Stimulated activated CD4-positive, alpha-beta T cell treated with anti-CD3 and anti-CD28 coated beads, Interleukin-12 subunit alpha, Interleukin-12 subunit beta, amount 100 ng/mL, for 24 hours (primary cell): ENCODE measurements around the gene PEX7.
"Not testable (repeated sequence)": the region's sequence is repeated elsewhere in the genome, so short reads cannot be mapped to it uniquely, and the experiment has no call there.

ENCODE experiments used
- DNase-seq, 2 experiments: peaks; one replicate each; pipeline ENCODE4 v3.0.0-alpha.2; 2020; ENCODE audit warnings: low read depth in 2 of 2

The PEX7 gene

DNA sequence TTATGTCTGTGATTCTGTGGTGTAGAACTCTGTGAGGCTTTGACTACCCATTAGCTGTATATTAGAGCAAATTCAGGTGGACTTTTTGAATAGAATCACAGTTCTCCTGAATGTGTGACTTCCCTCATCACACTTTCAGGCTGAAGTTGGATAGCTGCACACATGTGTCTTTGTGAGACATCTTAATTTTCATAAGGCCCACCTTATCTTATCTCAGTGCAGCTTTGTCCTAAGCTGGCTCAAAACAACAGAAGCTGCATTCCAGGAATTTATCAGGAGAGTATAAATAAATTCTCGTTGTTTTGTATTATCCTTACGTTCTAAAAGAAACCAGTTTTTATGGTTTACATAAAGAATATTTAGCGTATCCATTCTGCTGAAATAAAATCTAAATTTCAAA is 73.5 kb downstream of the PEX7 start:
- DNase-seq: no peak

- DNase-seq: no peak
Observed at GRCh38 chr6:136897071-136897470, 74.7 kb downstream of the PEX7 start.

DNA sequence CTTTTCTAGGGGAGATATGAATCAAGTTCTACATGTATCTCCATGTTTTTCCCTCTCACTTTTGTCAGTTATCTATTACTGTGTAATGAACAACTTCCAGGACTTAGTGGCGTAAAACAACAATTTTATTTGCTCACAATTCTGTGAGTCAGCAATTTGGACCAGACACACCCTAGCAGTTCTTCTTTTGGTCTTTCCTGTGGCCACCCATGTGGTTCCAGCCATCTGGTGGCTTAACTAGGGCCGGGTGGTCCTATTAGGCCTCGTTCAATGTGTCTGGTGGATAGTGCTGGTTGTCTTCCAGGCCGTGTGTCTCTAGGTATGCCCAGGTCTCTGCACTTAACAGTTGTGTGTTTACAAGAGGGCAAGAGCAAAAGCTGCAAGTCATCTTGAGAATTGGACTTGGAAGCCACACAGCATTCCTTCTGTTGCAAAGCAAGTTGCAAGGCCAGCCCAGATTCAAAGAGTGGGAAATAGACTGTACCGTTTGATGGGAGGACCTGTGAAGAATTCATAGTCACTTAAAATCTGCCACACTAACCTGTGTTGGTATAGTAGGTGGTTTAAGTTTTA is 78.9 kb downstream of the PEX7 start:
- DNase-seq: no peak

GRCh38 chr6:136904477-136904876 is 82.1 kb downstream of the PEX7 start:
- DNase-seq: not testable (repeated sequence)

DNA sequence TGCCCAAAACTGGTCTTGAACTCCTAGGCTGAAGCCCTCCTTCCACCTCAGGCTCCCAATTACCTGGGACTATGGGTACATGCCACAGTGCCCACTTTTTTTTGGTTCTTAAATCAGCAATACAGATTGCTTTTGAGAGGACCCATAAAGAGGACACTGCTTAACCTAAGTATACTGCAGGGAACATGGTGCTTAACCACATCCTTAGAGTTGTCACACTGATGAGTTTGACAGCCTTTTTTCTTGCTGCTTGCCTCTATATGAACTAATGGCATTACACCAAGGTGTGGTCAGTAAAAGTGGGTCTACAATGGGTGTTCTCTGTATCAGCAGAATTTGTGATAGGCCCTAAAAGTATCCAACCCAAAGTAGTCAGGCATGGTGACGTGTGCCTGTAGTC is 92.6 kb downstream of the PEX7 start:
- no peak for DNase-seq

DNA sequence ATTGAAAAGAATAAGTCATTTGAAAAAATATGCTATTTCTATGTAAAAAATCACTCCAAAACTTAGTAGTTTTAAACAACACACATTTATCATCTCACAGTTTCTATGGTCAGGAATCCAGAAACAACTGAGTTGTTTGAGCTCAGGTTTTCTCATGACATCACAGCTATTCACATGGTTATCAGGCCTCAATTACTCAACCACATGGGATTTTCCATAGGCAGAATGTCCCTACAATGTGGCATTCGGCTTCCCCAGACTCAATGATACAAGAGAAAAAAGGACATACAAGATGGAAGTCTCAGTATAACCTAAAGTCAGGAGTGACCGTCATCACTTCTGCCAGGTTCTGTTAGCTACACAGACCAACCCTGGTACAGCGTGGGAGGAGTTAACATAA is 96.3 kb downstream of the PEX7 start:
- no peak for DNase-seq

GRCh38 chr6:136920216-136920615 is 97.8 kb downstream of the PEX7 start:
- no peak for DNase-seq

- peak in 1 of 2 experiments; percentile 33 for DNase-seq
Observed at GRCh38 chr6:136920671-136921380, 98.4 kb downstream of the PEX7 start.

GRCh38 chr6:136921381-136921935 is 99.1 kb downstream of the PEX7 start:
- no peak for DNase-seq

DNA sequence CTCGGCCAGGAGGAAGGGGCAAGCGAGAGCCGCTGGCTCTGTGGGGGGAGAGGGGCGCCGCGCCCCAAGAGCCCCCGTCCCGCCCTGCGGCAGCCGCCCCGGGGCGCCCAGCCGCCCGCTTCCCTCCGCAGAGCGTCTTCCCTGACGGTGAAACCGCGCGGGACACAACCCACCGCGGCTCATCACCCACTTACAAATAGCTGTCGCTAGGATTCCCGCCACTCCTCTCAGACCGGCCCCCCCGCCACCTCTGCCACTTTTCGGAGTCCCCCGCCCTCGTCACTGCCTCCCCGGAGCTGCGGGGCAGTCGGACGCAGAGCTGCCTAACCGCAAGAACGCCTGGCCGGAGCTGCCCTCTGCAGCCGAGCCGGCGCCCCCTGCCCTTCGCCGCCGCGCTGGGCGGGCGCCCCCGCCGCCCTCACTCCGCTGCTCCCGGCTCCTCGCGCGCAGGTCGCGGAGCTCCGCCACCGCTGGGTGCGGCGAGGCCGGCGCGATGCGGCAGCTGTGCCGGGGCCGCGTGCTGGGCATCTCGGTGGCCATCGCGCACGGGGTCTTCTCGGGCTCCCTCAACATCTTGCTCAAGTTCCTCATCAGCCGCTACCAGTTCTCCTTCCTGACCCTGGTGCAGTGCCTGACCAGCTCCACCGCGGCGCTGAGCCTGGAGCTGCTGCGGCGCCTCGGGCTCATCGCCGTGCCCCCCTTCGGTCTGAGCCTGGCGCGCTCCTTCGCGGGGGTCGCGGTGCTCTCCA is 99.7 kb downstream of the PEX7 start, which contains the start of gene SLC35D3:
SLC35D3 (plus strand) TSS at position 366 of the 749 bp plus-strand sequence; CDS start at position 494, 128 bp downstream.
- DNase-seq: no peak

- DNase-seq: no peak
Observed at GRCh38 chr6:136922685-136923006, 100.3 kb downstream of the PEX7 start.

GRCh38 chr6:136923116-136923953 is 100.9 kb downstream of the PEX7 start:
- DNase-seq: no peak

DNA sequence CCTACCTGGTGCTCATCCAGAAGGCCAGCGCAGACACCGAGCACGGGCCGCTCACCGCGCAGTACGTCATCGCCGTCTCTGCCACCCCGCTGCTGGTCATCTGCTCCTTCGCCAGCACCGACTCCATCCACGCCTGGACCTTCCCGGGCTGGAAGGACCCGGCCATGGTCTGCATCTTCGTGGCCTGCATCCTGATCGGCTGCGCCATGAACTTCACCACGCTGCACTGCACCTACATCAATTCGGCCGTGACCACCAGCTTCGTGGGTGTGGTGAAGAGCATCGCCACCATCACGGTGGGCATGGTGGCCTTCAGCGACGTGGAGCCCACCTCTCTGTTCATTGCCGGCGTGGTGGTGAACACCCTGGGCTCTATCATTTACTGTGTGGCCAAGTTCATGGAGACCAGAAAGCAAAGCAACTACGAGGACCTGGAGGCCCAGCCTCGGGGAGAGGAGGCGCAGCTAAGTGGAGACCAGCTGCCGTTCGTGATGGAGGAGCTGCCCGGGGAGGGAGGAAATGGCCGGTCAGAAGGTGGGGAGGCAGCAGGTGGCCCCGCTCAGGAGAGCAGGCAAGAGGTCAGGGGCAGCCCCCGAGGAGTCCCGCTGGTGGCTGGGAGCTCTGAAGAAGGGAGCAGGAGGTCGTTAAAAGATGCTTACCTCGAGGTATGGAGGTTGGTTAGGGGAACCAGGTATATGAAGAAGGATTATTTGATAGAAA is 101.7 kb downstream of the PEX7 start:
- DNase-seq: no peak

- DNase-seq: no peak
Observed at GRCh38 chr6:136926383-136926782, 104.0 kb downstream of the PEX7 start.

- DNase-seq: no peak
Observed at GRCh38 chr6:136927292-136927691, 104.9 kb downstream of the PEX7 start.

GRCh38 chr6:136930528-136930927 is 108.1 kb downstream of the PEX7 start:
- DNase-seq: no peak

- no peak for DNase-seq
Observed at GRCh38 chr6:136932599-136932998, 110.2 kb downstream of the PEX7 start.

- DNase-seq: no peak
Observed at GRCh38 chr6:136945072-136945471, 122.7 kb downstream of the PEX7 start.

GRCh38 chr6:136945711-136946121 is 123.3 kb downstream of the PEX7 start:
- no peak for DNase-seq

DNA sequence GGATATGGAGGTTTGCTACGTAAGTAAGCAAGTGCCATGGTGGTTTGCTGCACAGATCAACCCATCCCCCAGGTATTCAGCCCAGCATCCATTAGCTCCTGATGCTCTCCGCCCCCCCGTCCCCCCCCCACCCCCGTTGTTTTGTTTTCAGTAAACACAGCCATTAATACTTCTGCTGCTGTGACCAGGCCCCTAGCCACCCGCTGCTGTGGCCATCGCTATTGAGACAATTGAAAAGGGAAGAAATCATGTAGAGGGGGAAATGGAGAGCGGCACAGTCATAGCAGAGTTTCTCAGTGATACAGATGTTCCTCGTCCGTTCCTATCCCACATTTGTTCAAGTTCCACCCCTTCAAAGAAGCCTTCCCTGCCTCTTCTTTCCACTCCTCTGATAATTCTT is 124.6 kb downstream of the PEX7 start:
- DNase-seq: no peak

- DNase-seq: not testable (repeated sequence)
Observed at GRCh38 chr6:136949957-136950356, 127.6 kb downstream of the PEX7 start.
